GM18870 (cell line): ENCODE measurements around the gene CACNA1B.
"Not testable (repeated sequence)": the region's sequence is repeated elsewhere in the genome, so short reads cannot be mapped to it uniquely, and the experiment has no call there.

ENCODE experiments used
- ATAC-seq: cut with Tn5 transposase; IDR thresholded peaks from one replicate; pipeline ENCODE4 v1.9.1; 2021; ENCODE audit warnings: moderate library complexity; ENCODE audit not compliant: unreplicated experiment

The CACNA1B gene

GRCh38 chr9:137885121-137885520, 7.5 kb downstream of the CACNA1B start:
- not testable (repeated sequence) for ATAC-seq

GRCh38 chr9:137888621-137889020, 11.0 kb downstream of the CACNA1B start:
- not testable (repeated sequence) for ATAC-seq

- not testable (repeated sequence) for ATAC-seq
Observed at GRCh38 chr9:137889966-137890365, 12.4 kb downstream of the CACNA1B start.

DNA sequence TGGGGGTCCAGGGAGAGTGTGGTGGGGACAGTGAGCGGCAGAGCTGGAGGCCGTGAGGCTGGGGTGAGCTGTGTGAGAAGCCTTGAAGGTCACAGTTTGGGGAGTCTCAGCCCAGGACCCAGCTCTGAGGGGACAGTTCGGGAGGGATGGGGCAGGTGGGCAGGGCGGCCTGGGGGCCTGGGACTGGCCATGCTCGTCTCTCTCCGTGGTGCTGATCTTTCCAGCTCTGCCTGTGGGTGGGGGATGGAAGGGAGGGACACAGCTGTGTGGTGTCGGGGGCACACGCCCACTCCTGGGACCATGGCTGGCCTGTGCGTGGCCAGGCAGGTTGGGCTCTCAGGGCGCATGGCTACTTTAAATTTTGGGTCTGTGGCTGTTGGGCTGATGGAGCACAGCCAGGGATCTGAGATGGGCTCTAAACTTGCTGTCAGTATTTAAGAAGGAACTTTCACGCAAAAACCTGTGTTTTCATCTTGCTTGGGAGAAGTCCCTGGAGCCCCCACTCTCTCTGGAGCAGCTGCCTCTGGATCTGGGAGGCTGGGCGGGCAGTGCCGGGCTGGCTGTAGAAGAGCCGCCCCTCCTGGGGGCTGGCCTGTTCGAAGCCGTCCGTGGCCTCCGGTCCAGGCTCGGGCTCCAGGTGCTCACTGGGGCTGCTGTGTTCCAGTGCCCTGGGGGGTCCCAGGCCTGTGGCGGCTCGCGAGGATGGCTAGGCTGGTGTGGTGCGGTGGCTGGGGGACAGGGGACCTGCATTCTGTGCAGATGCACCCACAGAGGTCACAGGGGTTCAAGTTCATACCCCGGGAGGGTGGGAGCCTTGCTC, 13.4 kb downstream of the CACNA1B start:
- ATAC-seq: not testable (repeated sequence)

DNA sequence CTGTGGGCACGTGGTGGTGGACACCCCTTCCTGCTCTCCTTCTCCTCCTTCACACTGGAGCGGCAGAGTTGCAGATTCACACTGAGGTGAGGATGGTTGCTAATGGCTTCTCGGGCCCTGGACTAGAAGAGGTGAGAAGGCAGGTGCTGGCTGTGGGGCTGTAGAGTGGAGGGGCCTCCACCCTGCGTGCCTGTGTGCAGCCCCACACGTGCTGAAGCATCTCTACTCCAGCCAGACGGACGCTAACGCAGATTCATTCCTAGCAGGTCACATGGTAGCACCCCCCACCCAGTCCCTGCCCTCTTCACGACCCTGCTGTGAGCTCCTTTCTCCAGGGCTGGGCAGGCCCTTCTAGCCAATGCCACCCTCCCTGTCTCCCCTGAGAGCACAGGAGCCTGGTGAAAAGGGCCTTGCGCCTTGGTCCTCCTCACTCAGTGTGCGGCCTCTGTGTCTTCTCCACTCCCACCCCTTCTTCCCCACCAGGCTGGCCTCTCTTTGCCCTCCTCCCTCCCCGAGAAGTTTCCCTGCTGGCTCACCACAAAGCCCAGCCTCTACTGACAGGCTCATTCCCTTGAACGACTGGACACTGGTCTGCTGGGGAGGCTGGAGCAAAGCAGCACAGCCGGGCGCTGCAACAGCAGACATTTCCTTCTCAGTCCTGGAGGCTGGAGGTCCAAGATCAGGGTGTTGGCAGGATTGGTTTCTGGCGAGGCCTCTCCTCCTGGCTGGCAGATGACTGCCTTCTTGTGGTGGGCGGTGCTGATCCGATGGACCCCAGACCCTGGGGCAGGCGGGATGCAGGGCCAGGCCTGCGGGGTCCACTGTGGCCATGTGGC, 14.2 kb downstream of the CACNA1B start:
- ATAC-seq: no peak

- ATAC-seq: no peak
Observed at GRCh38 chr9:137892424-137893191, 15.0 kb downstream of the CACNA1B start.

DNA sequence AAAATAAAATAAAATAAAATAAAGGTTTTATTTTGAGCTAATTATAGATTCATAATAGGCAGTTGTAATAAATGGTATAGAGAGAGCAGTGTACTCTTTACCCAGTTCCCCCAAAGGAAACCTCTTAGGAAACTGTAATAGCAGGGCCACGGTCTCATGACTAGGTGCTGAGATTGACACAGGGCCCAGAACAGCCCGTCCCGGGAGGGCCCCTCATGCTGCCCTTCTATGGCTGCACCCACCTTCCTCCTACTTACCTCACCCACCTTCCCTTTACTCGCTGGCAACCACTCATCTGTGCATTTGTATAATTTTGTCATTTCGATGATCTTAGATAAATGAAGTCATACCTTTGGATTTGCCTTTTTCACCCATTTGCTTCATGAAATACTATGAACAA, 16.1 kb downstream of the CACNA1B start:
- no peak for ATAC-seq

DNA sequence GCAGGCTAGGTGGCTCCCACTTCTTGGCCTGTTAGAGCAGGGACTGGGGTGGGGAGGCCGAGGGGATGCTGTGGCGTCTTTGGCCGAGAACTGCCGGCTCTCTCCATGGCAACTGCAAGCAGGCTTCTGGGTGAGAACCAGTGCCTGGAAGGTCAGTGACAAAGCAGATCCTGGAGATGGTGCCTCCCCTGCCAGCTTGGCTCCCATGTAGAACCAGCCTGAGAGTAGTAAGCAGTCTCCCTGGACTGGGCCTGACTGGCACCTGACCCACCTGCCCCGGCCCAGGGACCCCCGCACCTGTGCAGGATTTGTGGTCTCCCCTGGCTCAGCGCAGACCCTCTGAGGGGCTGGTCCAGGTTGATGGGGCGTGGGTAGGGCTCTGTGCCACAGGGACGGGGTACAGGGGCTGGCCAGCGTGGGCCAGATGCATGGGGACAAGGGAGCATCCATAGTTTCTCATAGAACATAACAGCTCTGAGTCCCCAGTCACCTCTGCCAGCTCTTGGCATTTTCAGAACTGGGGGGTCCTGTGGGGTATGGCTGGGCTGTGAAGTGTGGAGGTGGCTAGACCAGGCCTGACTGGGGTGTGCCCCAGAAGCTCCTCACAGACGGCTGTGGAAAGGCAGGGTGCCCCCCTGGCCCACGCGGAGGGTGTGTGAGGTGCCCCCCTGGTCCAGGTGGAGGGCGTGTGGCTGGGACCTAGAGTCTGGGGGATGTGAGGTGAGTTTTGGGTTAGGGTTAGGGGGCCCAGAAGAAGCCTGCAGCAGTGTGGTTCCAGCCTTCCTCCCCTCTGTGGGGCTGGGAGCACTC, 22.2 kb downstream of the CACNA1B start:
- ATAC-seq: no peak

DNA sequence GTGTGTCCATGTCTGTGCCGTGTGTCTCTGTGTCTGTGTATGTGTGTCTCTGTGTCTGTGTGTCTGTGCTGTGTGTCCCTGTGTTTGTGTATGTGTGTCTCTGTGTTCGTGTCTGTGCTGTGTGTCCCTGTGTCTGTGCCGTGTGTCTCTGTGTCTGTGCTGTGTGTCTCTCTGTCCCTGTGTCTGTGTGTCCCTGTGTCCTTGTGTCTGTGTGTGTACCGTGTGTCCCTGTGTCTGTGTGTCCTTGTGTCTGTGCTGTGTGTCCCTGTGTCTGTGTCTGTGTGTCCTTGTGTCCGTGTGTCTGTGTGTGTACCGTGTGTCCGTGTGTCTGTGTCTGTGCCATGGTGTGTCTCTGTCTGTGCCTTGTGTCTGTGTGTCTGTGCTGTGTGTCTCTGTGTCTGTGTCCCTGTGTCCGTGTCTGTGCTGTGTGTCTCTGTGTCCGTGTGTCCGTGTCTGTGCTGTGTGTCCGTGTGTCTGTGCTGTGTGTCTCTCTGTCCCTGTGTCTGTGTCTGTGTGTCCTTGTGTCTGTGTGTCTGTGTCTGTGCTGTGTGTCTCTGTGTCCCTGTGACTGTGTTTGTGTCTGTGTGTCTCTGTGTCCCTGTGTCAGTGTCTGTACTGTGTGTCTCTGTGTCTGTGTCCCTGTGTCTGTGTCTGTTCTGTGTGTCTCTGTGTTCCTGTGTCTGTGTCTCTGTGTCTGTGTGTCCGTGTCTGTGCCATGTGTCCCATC, 23.2 kb downstream of the CACNA1B start:
- no peak for ATAC-seq

DNA sequence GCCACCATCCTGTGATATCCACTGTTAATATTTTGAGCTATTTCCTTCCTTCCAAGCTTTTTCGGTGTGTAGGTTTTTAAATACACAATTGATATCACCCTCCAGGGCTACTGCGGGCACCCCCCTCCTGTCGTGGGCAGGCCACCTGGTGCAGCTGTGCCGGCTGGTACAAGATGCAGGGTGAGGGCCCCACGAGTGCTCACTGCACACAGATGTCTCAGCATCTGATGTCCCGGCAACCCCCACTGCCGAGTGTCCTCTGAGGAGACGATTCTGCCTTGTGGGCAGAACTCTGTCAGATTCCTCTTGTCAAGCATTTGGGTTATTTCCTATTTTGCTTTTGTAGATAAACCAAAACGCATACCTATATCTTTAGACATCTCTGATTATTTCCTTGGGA, 25.1 kb downstream of the CACNA1B start:
- no peak for ATAC-seq

DNA sequence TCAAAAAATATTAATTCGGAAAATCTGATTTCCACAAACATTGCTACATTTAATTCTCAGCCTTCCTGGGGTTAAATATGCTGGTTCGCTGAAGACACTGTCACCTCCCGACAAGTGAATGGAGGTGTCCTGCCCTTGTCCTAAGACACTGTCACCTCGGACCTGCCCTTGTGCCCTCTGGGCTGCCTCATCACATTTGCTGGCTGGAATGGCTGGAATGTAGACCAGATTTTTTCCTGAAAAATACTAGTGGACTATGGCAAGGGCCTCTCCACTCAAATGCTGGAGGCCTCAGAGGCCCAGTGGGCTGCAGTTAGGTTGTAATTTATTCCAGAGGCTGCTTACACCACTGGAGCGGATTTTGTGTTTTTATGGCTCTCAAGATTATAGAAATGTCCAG, 28.2 kb downstream of the CACNA1B start:
- ATAC-seq: no peak

GRCh38 chr9:137907776-137908175, 30.2 kb downstream of the CACNA1B start:
- no peak for ATAC-seq

- no peak for ATAC-seq
Observed at GRCh38 chr9:137912671-137913070, 35.1 kb downstream of the CACNA1B start.

GRCh38 chr9:137913132-137913531, 35.5 kb downstream of the CACNA1B start:
- no peak for ATAC-seq

DNA sequence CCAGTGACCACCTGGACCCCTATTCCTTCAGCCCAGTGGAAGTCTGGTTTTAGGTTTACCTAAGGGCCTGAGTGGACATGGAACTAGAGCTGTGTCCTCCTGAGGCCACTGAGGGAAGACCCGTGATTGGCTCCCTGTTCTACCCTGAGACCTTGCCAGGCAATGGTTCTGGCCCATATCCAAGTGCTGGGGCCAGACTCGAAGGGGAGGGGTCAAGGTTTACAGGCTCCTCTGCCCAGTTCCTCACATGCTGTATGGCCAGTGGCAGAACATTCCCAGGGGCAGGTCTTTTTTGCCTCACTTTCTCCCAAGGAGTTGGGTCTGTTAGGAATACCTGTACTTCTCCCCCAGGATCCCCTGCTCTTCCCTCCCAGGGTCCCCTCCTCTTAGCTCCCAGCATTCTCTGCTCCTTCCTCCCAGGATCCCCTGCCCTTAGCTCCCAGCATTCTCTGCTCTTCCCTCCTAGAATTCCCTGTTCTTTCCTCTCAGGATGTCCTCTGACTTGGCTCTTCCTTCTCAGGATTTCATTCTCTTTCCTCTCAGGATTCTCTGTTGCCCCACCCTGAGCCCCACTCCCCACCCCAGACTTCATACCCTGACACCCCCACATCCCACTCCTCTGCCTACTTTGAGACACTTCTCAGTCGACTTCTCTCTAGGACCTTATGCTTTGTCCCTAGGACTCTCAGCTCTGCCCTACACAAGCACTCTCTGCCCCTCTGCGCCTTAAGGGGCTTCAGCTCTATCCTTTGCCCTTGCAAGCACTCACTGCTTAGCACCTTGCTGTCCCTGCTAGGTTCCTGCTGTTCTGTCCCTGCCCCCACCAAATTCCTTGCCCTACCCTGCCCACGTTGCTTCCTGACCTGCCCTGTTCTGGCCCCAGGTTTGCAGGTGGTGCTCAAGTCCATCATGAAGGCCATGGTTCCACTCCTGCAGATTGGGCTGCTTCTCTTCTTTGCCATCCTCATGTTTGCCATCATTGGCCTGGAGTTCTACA, 36.5 kb downstream of the CACNA1B start:
- ATAC-seq: no peak

DNA sequence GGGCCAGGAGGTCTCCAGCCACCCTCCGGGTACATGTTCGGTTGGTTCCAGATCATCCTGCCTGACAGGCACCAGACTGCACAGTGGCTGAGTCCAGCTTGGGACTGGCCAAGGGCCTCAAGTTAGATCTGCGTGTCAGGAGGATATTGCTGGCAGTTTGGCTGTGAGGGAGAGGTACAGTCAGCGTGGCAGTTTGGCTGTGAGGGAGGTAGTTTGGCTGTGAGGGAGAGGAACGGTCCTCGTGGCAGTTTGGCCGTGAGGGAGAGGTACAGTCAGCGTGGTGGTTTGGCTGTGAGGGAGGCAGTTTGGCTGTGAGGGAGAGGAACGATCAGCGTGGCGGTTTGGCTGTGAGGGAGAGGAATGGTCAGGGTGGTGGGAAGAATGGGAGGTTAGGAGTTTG, 39.0 kb downstream of the CACNA1B start:
- no peak for ATAC-seq

GRCh38 chr9:137917116-137917515, 39.5 kb downstream of the CACNA1B start:
- no peak for ATAC-seq

DNA sequence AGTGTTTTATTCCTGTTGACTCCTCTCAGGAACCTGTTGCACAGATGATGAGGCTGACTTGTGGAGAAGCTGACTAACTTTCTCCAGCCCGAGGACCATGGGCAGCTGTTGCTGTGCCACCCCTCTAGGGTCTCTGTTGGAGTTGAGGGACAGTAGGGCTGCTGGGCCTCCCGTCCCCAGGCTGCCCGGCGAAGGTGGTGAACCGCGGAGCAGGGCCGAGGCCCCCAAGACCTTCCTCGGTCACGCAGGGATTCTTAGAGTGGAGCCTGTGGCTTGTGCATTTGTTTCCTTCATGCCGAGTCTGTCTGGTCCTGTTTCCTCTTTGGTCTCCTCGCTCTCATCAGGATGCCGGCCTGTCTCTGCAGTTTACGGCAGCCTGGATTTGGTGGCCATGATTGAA, 40.2 kb downstream of the CACNA1B start:
- ATAC-seq: no peak
